ENCODE results near the gene LRFN2.

Gene LRFN2

GRCh38 chr6:40406175-40406574, 181.0 kb downstream of the LRFN2 start:
- no peak for DNase-seq (ENCODE audit: low read depth in 1 of 2, low spot score in 1 of 2)

GRCh38 chr6:40400738-40401137, 186.4 kb downstream of the LRFN2 start:
- no peak for DNase-seq (ENCODE audit: low read depth in 1 of 2, low spot score in 1 of 2)

- no peak for DNase-seq (ENCODE audit: low read depth in 1 of 2, low spot score in 1 of 2)
These were observed 187.2 kb downstream of the LRFN2 start for GRCh38 chr6:40399888-40400457.

- DNase-seq (ENCODE audit: low read depth in 1 of 2, low spot score in 1 of 2) = no peak
These were observed 188.2 kb downstream of the LRFN2 start for GRCh38 chr6:40398810-40399477.

GRCh38 chr6:40398034-40398691, 189.0 kb downstream of the LRFN2 start:
- DNase-seq (ENCODE audit: low read depth in 1 of 2, low spot score in 1 of 2) = no peak

GRCh38 chr6:40397287-40398033, 189.7 kb downstream of the LRFN2 start:
- no peak for DNase-seq (ENCODE audit: low read depth in 1 of 2, low spot score in 1 of 2)

- no peak for DNase-seq (ENCODE audit: low read depth in 1 of 2, low spot score in 1 of 2)
These were observed 191.5 kb downstream of the LRFN2 start for GRCh38 chr6:40395698-40396076.

- DNase-seq (ENCODE audit: low read depth in 1 of 2, low spot score in 1 of 2) = no peak
These were observed 192.0 kb downstream of the LRFN2 start for GRCh38 chr6:40395066-40395697.

GRCh38 chr6:40394381-40394780, 192.8 kb downstream of the LRFN2 start:
- DNase-seq (ENCODE audit: low read depth in 1 of 2, low spot score in 1 of 2) = no peak

GRCh38 chr6:40393641-40394040, 193.5 kb downstream of the LRFN2 start:
- DNase-seq (ENCODE audit: low read depth in 1 of 2, low spot score in 1 of 2) = no peak

GRCh38 chr6:40392589-40392988, 194.6 kb downstream of the LRFN2 start:
- no peak for DNase-seq (ENCODE audit: low read depth in 1 of 2, low spot score in 1 of 2)

GRCh38 chr6:40391851-40392517, 195.2 kb downstream of the LRFN2 start:
- DNase-seq (ENCODE audit: low read depth in 1 of 2, low spot score in 1 of 2) = no peak

GRCh38 chr6:40391086-40391485, 196.1 kb downstream of the LRFN2 start:
- no peak for DNase-seq (ENCODE audit: low read depth in 1 of 2, low spot score in 1 of 2)

GRCh38 chr6:40390144-40390800, 196.9 kb downstream of the LRFN2 start:
- DNase-seq (ENCODE audit: low read depth in 1 of 2, low spot score in 1 of 2) = no peak

- DNase-seq (ENCODE audit: low read depth in 1 of 2, low spot score in 1 of 2) = no peak
These were observed 197.9 kb downstream of the LRFN2 start for GRCh38 chr6:40389254-40389653.

- DNase-seq (ENCODE audit: low read depth in 1 of 2, low spot score in 1 of 2) = no peak
These were observed 199.3 kb downstream of the LRFN2 start for GRCh38 chr6:40387871-40388264.

- no peak for DNase-seq (ENCODE audit: low read depth in 1 of 2, low spot score in 1 of 2)
These were observed 199.9 kb downstream of the LRFN2 start for GRCh38 chr6:40387127-40387870.

- no peak for DNase-seq (ENCODE audit: low read depth in 1 of 2, low spot score in 1 of 2)
These were observed 201.0 kb downstream of the LRFN2 start for GRCh38 chr6:40386200-40386599.

GRCh38 chr6:40383348-40384115, 203.6 kb downstream of the LRFN2 start:
- DNase-seq (ENCODE audit: low read depth in 1 of 2, low spot score in 1 of 2) = no peak
